Small intestine (tissue), 7 donors: ENCODE results near the gene PRXL2A. TPM values are rescaled to one million over a fixed set of nuclear protein-coding genes. Genes with fewer than 3 reads are reported as not detected.

Experiments
- DNase-seq, 2 donors: peaks; one replicate each; pipeline versions ENCODE4 v3.0.0 to v3.0.0-alpha.2; 2013
- FAIRE-seq: peaks from 2 replicates; lab custom pipeline; 2012; peaks lifted over from hg19 to GRCh38; lab: Jason Lieb, UNC
- H3K27ac ChIP-seq, 3 donors: one replicate each; pipeline ENCODE4 v1.5.1; 2013; ENCODE audit warnings: low read length in 2 of 3, mild to moderate bottlenecking in 2 of 3, control low read depth in 1 of 3, inconsistent platforms in 1 of 3, low read depth in 1 of 3, moderate library complexity in 1 of 3
- H3K27me3 ChIP-seq, 3 donors: one replicate each; pipeline ENCODE4 v1.6.1; 2013; ENCODE audit warnings: low read length in 3 of 3, inconsistent platforms in 1 of 3; ENCODE audit not compliant: control insufficient read depth in 3 of 3, insufficient read depth in 3 of 3
- H3K36me3 ChIP-seq, 3 donors: one replicate each; pipeline ENCODE4 v1.6.1; 2013; ENCODE audit warnings: low read length in 3 of 3, inconsistent platforms in 1 of 3, low read depth in 1 of 3, mild to moderate bottlenecking in 1 of 3, moderate library complexity in 1 of 3; ENCODE audit not compliant: control insufficient read depth in 3 of 3, insufficient read depth in 2 of 3
- H3K4me1 ChIP-seq, 3 donors: one replicate each; pipeline ENCODE4 v1.6.1; 2013; ENCODE audit warnings: low read length in 2 of 3, inconsistent platforms in 1 of 3, low read depth in 1 of 3, mild to moderate bottlenecking in 1 of 3, moderate library complexity in 1 of 3; ENCODE audit not compliant: control insufficient read depth in 3 of 3, insufficient read depth in 2 of 3
- H3K4me3 ChIP-seq, 3 donors: one replicate each; pipeline ENCODE4 v1.5.1; 2013; ENCODE audit warnings: low read length in 3 of 3, control low read depth in 1 of 3, inconsistent platforms in 1 of 3, low read depth in 1 of 3, mild to moderate bottlenecking in 1 of 3, moderate library complexity in 1 of 3
- H3K9me3 ChIP-seq, 2 donors: one replicate each; pipeline ENCODE4 v1.6.1; 2013; ENCODE audit warnings: low read depth in 1 of 2, low read length in 1 of 2; ENCODE audit not compliant: control insufficient read depth in 2 of 2, insufficient read depth in 1 of 2
- WGBS, 3 donors: extraction: QIAGEN DNeasy Blood & Tissue Kit; methylation state at CpG; one replicate each; pipeline ENCODE4 v1.1.7; 2013; 5-methylcytosine and 5-hydroxymethylcytosine counted together
- polyA plus RNA-seq, 4 donors: library from polyadenylated mRNA; stranded (reverse) in 3 of 4; unstranded in 1 of 4; fragments of 200-250 nt in 3 of 4; fragments of 120-200 nt in 1 of 4; gene quantifications; one replicate each; pipeline versions ENCODE4 v1.2.1 to v1.2.3, GENCODE V29; 2013
- donor health status: healthy with polysubstance abuse.
- donor health status: control.
- donor health status: control.
- donor health status: Bipolar disorder and iron deficiency.
- donor health status: healthy.

PRXL2A gene
- polyA plus RNA-seq, 4 donors = 40.9 to 144 (median 56.9) TPM

GRCh38 chr10:80405035-80405434 lies 3.3 kb upstream of the PRXL2A start:
- Histone ChIP-seq H3K27me3 (no peaks in the 10 kb centered on the region), H3K4me3 (no peak overlapping the region), H3K27ac (no peak overlapping the region), H3K36me3 (no peaks in the 10 kb centered on the region), H3K9me3 (no peaks in the 10 kb centered on the region), H3K4me1 (peaks cover 0 to 23% (median 0%) of the 10 kb centered on the region in 3 donors)
- 57 to 97% (median 86%) methylated on average over 1 of the region's 1 CpG for WGBS, 3 donors
- DNase-seq (no peak), FAIRE-seq (no peak)

- 66 to 94% (median 82%) methylated on average over 4 of the region's 4 CpGs for WGBS, 3 donors
- no peak overlapping the region for H3K4me3 ChIP-seq
- H3K36me3 ChIP-seq = no peaks in the 10 kb centered on the region
- no peak for DNase-seq
- no peak overlapping the region for H3K27ac ChIP-seq
- H3K27me3 ChIP-seq = no peaks in the 10 kb centered on the region
- peaks cover 0 to 28% (median 0%) of the 10 kb centered on the region in 3 donors for H3K4me1 ChIP-seq
- H3K9me3 ChIP-seq = no peaks in the 10 kb centered on the region
- no peak for FAIRE-seq
Measured at GRCh38 chr10:80405626-80406025, 2.7 kb upstream of the PRXL2A start.

- FAIRE-seq (no peak), DNase-seq (peak in 1 of 2 donors; percentile 25)
- H3K9me3 ChIP-seq = no peaks in the 10 kb centered on the region
- H3K27me3 ChIP-seq = no peaks in the 10 kb centered on the region
- no peak overlapping the region for H3K4me3 ChIP-seq
- WGBS, 3 donors = 54 to 59% (median 57%) methylated on average over 4 of the region's 4 CpGs
- peak overlapping the region in 2 of 3 donors; percentile 25 to 37 for H3K27ac ChIP-seq
- H3K36me3 ChIP-seq = peaks cover 0 to 1% (median 0%) of the 10 kb centered on the region in 3 donors
- H3K4me1 ChIP-seq = peaks cover 0 to 34% (median 5%) of the 10 kb centered on the region in 3 donors
Measured at GRCh38 chr10:80406204-80406603, 2.1 kb upstream of the PRXL2A start.

- peaks cover 5 to 49% (median 11%) of the 10 kb centered on the region in 3 donors for H3K4me1 ChIP-seq
- DNase-seq (peak; percentile 67 to 75), FAIRE-seq (no peak)
- 4 to 11% (median 5%) methylated on average over 16 of the region's 16 CpGs for WGBS, 3 donors
- H3K27me3 ChIP-seq = no peaks in the 10 kb centered on the region
- no peaks in the 10 kb centered on the region for H3K9me3 ChIP-seq
- H3K4me3 ChIP-seq = peak overlapping the region; percentile 67 to 84 (median 70)
- H3K36me3 ChIP-seq = peaks cover 0 to 5% (median 0%) of the 10 kb centered on the region in 3 donors
- peak overlapping the region; percentile 77 to 97 (median 85) for H3K27ac ChIP-seq
Measured at GRCh38 chr10:80407812-80408241, 524 bp upstream of the PRXL2A start.

- H3K27me3 ChIP-seq = no peaks in the 10 kb centered on the region
- H3K36me3 ChIP-seq = peaks cover 0 to 5% (median 0%) of the 10 kb centered on the region in 3 donors
- DNase-seq (peak in 1 of 2 donors; percentile 31), FAIRE-seq (no peak)
- H3K27ac ChIP-seq = peak overlapping the region; percentile 77 to 97 (median 85)
- peak overlapping the region; percentile 67 to 84 (median 70) for H3K4me3 ChIP-seq
- WGBS, 3 donors = 9 to 36% (median 26%) methylated on average over 12 of the region's 12 CpGs
- peaks cover 12 to 62% (median 13%) of the 10 kb centered on the region in 3 donors for H3K4me1 ChIP-seq
- H3K9me3 ChIP-seq = no peaks in the 10 kb centered on the region
Measured at GRCh38 chr10:80409121-80409520, 770 bp downstream of the PRXL2A start.

GRCh38 chr10:80410122-80410521 lies 1.8 kb downstream of the PRXL2A start:
- Histone ChIP-seq H3K27ac (peak overlapping the region; percentile 18 to 85 (median 59)), H3K36me3 (peaks cover 0 to 5% (median 0%) of the 10 kb centered on the region in 3 donors), H3K4me3 (no peak overlapping the region), H3K9me3 (no peaks in the 10 kb centered on the region), H3K4me1 (peaks cover 16 to 70% (median 18%) of the 10 kb centered on the region in 3 donors), H3K27me3 (no peaks in the 10 kb centered on the region)
- 19 to 48% (median 33%) methylated on average over 2 of the region's 2 CpGs for WGBS, 3 donors
- FAIRE-seq (no peak), DNase-seq (peak; percentile 61 to 88)

GRCh38 chr10:80410578-80411145 lies 2.3 kb downstream of the PRXL2A start:
- H3K4me3 ChIP-seq = no peak overlapping the region
- DNase-seq = peak in 1 of 2 donors; percentile 53
- H3K36me3 ChIP-seq = peaks cover 0 to 5% (median 0%) of the 10 kb centered on the region in 3 donors
- 23 to 60% (median 34%) methylated on average over 5 of the region's 5 CpGs for WGBS, 3 donors
- H3K4me1 ChIP-seq = peaks cover 19 to 74% (median 23%) of the 10 kb centered on the region in 3 donors
- FAIRE-seq = no peak
- H3K9me3 ChIP-seq = no peaks in the 10 kb centered on the region
- peak overlapping the region; percentile 9 to 66 (median 12) for H3K27ac ChIP-seq
- H3K27me3 ChIP-seq = no peaks in the 10 kb centered on the region

GRCh38 chr10:80411267-80411668 lies 2.9 kb downstream of the PRXL2A start:
- peaks cover 0 to 5% (median 0%) of the 10 kb centered on the region in 3 donors for H3K36me3 ChIP-seq
- DNase-seq (peak in 1 of 2 donors; percentile 29), FAIRE-seq (no peak)
- 44 to 61% (median 55%) methylated on average over 2 of the region's 2 CpGs for WGBS, 3 donors
- H3K4me3 ChIP-seq = no peak overlapping the region
- peaks cover 20 to 74% (median 27%) of the 10 kb centered on the region in 3 donors for H3K4me1 ChIP-seq
- H3K27ac ChIP-seq = peak overlapping the region in 2 of 3 donors; percentile 13 to 66
- H3K9me3 ChIP-seq = no peaks in the 10 kb centered on the region
- H3K27me3 ChIP-seq = no peaks in the 10 kb centered on the region
